Measurements from ENCODE around the gene SYNE4. TPM values are rescaled to one million over a fixed set of nuclear protein-coding genes. Genes with fewer than 3 reads are reported as not detected.
A peak's percentile ranks its signal among the peaks of the same experiment; 100 is the strongest.

SYNE4 gene
- total and polyA plus RNA-seq, 2 of the 13 experiments (the other 11 are each of a cell fraction or from before 2014, with no cell fraction given) = 13.7 to 23.0 TPM

GRCh38 chr19:35995048-35995993 is 13.3 kb downstream of the SYNE4 start, which contains the start of gene SDHAF1 (continued):
- TF ChIP-seq ZNF451 (CRISPR knock-in tag; IDR thresholded peaks at IDR 0.05) (peak; percentile 91; the same call in 1 of the 2 replicates), ATF1 (CRISPR knock-in tag; IDR thresholded peaks at IDR 0.05) (peak; percentile 78), ZKSCAN1 (IDR thresholded peaks at IDR 0.05; ENCODE audit: low read length) (0 out of 2 replicates have a peak, but pooled peaks have one; percentile 9), HNRNPLL (IDR thresholded peaks at IDR 0.05; ENCODE audit: low read depth, low read length, poor library complexity, severe bottlenecking) (peak; percentile 91), RCOR2 (CRISPR knock-in tag; IDR thresholded peaks at IDR 0.05) (no peak), ZNF775 (CRISPR knock-in tag; IDR thresholded peaks at IDR 0.05; ENCODE audit: borderline replicate concordance) (no peak), ZNF670 (CRISPR knock-in tag; IDR thresholded peaks at IDR 0.05; ENCODE audit: borderline replicate concordance) (peak; percentile 79; the same call in 1 of the 2 replicates), ZNF646 (CRISPR knock-in tag; IDR thresholded peaks at IDR 0.05) (no peak), GMEB2 (CRISPR knock-in tag; IDR thresholded peaks at IDR 0.05; ENCODE audit: low read depth) (peak; percentile 46; the same call in 1 of the 2 replicates), TMF1 (CRISPR knock-in tag; IDR thresholded peaks at IDR 0.05; ENCODE audit: low read depth) (no peak; the same call in 1 of the 2 replicates), E2F5 (CRISPR knock-in tag; conservative IDR thresholded peaks at IDR 0.05) (peak; percentile 86; the same call in 1 of the 2 replicates), ZNF652 (CRISPR knock-in tag; IDR thresholded peaks at IDR 0.05; ENCODE audit: borderline replicate concordance, low read depth) (no peak), RNF2 (conservative IDR thresholded peaks at IDR 0.05; ENCODE audit: low read depth) (peak; percentile 70; the same call in 1 of the 2 replicates), HHEX (CRISPR knock-in tag; IDR thresholded peaks at IDR 0.05) (no peak), ZNF788 (CRISPR knock-in tag; IDR thresholded peaks at IDR 0.05; ENCODE audit: borderline replicate concordance) (peak; percentile 91; the same call in 1 of the 2 replicates), MTF2 (CRISPR knock-in tag; IDR thresholded peaks at IDR 0.05; ENCODE audit: borderline replicate concordance) (no peak; the same call in 1 of the 2 replicates), CBX2 (IDR thresholded peaks at IDR 0.05; ENCODE audit: low read depth, low read length) (no peak), CBX2 (CRISPR knock-in tag; IDR thresholded peaks at IDR 0.05; ENCODE audit: low read depth) (no peak), TEAD2 (CRISPR knock-in tag; IDR thresholded peaks at IDR 0.05) (no peak)

Measured in HepG2 (cell line).